Eye (tissue), 1 donor: ENCODE results near the gene KLC1.

Source experiments
- DNase-seq: peaks from one replicate; pipeline ENCODE4 v3.0.0-alpha.2; 2015

The KLC1 gene

GRCh38 chr14:103706551-103707328 lies 77.7 kb downstream of the KLC1 start:
- no peak for DNase-seq

GRCh38 chr14:103707329-103708263 lies 78.6 kb downstream of the KLC1 start:
- no peak for DNase-seq

- DNase-seq: no peak
These were observed 79.8 kb downstream of the KLC1 start for GRCh38 chr14:103708750-103709187.

GRCh38 chr14:103709814-103710213 lies 80.8 kb downstream of the KLC1 start:
- DNase-seq: no peak

GRCh38 chr14:103710771-103711377 lies 81.9 kb downstream of the KLC1 start:
- DNase-seq: no peak

- no peak for DNase-seq
These were observed 82.8 kb downstream of the KLC1 start for GRCh38 chr14:103711516-103712431.

GRCh38 chr14:103712633-103713247 lies 83.7 kb downstream of the KLC1 start:
- no peak for DNase-seq

- DNase-seq: no peak
These were observed 84.5 kb downstream of the KLC1 start for GRCh38 chr14:103713304-103714062.

- no peak for DNase-seq
These were observed 85.2 kb downstream of the KLC1 start for GRCh38 chr14:103714063-103714724.

GRCh38 chr14:103715052-103716000 lies 86.3 kb downstream of the KLC1 start, which contains the start of the genes XRCC3 and ZFYVE21:
TSS of gene XRCC3 (minus strand) at chr14:103715451. CDS start at chr14:103711087, 4,364 bp downstream.
TSS of gene ZFYVE21 (plus strand) at chr14:103715810. CDS start at chr14:103715842, 32 bp downstream.
- peak; percentile 100 for DNase-seq

- peak; percentile 47 for DNase-seq
These were observed 87.2 kb downstream of the KLC1 start for GRCh38 chr14:103716091-103716801.

GRCh38 chr14:103716899-103717411 lies 87.9 kb downstream of the KLC1 start:
- DNase-seq: no peak

- DNase-seq: no peak
These were observed 89.6 kb downstream of the KLC1 start for GRCh38 chr14:103718572-103718971.

- DNase-seq: no peak
These were observed 90.7 kb downstream of the KLC1 start for GRCh38 chr14:103719751-103720150.

- no peak for DNase-seq
These were observed 92.5 kb downstream of the KLC1 start for GRCh38 chr14:103721334-103722120.

GRCh38 chr14:103723748-103724081 lies 94.7 kb downstream of the KLC1 start:
- DNase-seq: no peak

- no peak for DNase-seq
These were observed 95.1 kb downstream of the KLC1 start for GRCh38 chr14:103724116-103724515.
